Ectodermal cell (in vitro differentiated cells): Measurements from ENCODE around the gene RPL31.

Source experiments
- H3K27ac ChIP-seq: 2 replicates; pipeline ENCODE4 v1.7.0; 2013; ENCODE audit warnings: mild to moderate bottlenecking, low read depth, low read length; ENCODE audit not compliant: insufficient read depth, poor library complexity, severe bottlenecking
- H3K27me3 ChIP-seq: 2 replicates; pipeline ENCODE4 v1.7.0; 2013; ENCODE audit warnings: mild to moderate bottlenecking, low read length; ENCODE audit not compliant: insufficient read depth, control insufficient read depth, poor library complexity, severe bottlenecking
- H3K36me3 ChIP-seq: one replicate; pipeline ENCODE4 v1.7.0; 2013; ENCODE audit warnings: low read length; ENCODE audit not compliant: control insufficient read depth, insufficient read depth
- H3K4me1 ChIP-seq: one replicate; pipeline ENCODE4 v1.7.0; 2013; ENCODE audit warnings: low read length; ENCODE audit not compliant: control insufficient read depth, insufficient read depth
- H3K4me3 ChIP-seq: 2 replicates; pipeline ENCODE4 v1.7.0; 2013; ENCODE audit warnings: low read depth, low read length, control low read depth; ENCODE audit not compliant: insufficient read depth
- H3K9me3 ChIP-seq: 2 replicates; pipeline ENCODE4 v1.7.0; 2013; ENCODE audit warnings: mild to moderate bottlenecking, low read length, moderate library complexity; ENCODE audit not compliant: control insufficient read depth
- WGBS, 2 experiments: methylation state at CpG; one replicate each; pipeline ENCODE4 v1.1.7; 2013; ENCODE audit warnings: missing lambda C conversion rate in 2 of 2; 5-methylcytosine and 5-hydroxymethylcytosine counted together

Gene RPL31

GRCh38 chr2:100983684-100984310, 18.3 kb upstream of the RPL31 start:
- H3K9me3 ChIP-seq, result no peaks in the 10 kb centered on the region
- H3K4me3 ChIP-seq, result no peak overlapping the region
- no peaks in the 10 kb centered on the region for H3K27me3 ChIP-seq
- no peaks in the 10 kb centered on the region for H3K36me3 ChIP-seq
- H3K27ac ChIP-seq, result no peak overlapping the region
- 91 to 92% methylated on average over 11 of the region's 11 CpGs for WGBS, 2 experiments
- peaks cover 4% of the 10 kb centered on the region for H3K4me1 ChIP-seq

- H3K4me1 ChIP-seq, result peaks cover 4% of the 10 kb centered on the region
- no peaks in the 10 kb centered on the region for H3K9me3 ChIP-seq
- no peak overlapping the region for H3K27ac ChIP-seq
- WGBS, 2 experiments, result 29 to 30% methylated on average over 7 of the region's 7 CpGs
- H3K27me3 ChIP-seq, result no peaks in the 10 kb centered on the region
- H3K4me3 ChIP-seq, result no peak overlapping the region
- H3K36me3 ChIP-seq, result no peaks in the 10 kb centered on the region
These were observed 17.2 kb upstream of the RPL31 start for GRCh38 chr2:100984892-100985307.

DNA sequence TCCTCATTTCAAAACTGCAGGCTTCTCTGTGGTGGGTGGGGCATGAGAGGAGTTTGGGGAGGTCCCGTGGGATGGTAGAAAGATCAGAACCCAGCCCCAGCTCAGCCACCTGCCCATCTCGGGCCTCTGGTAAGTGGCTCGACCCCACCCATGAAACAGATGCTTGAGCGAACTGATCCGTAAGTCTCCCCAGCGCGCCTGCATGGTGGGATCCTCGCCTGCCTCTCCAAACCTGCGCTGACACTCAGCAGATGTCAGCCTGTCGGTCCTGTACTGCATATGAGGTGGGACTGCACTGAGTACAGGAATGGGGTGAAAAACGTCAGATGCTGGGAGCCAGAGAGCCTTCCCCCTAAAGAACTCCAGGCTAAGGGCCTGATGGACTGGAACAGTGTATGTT, 15.9 kb upstream of the RPL31 start:
- Histone ChIP-seq H3K27ac (no peak overlapping the region), H3K4me1 (peaks cover 4% of the 10 kb centered on the region), H3K9me3 (no peaks in the 10 kb centered on the region), H3K36me3 (no peaks in the 10 kb centered on the region), H3K4me3 (no peak overlapping the region), H3K27me3 (no peaks in the 10 kb centered on the region)
- 91 to 92% methylated on average over 11 of the region's 11 CpGs for WGBS, 2 experiments

DNA sequence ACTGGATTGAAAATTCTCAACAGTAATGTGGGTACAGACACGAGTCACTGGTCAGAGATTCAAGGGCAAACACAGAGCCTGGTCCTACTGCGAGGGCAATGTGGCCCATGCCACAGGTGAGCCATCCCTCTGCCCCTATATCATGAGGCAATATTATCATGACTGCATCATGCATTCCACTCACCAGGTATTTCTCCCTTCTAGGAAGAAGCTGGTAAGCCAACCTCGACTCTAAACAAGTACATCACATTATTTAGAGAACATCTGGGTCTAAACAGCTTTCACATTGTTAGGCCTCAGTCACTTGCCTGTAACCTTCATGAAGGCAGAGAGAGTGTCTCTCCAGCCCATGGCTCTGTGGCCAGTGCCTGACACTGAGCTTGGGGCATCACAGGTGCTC, 14.6 kb upstream of the RPL31 start:
- no peaks in the 10 kb centered on the region for H3K27me3 ChIP-seq
- no peak overlapping the region for H3K4me3 ChIP-seq
- 90 to 94% methylated on average over 3 of the region's 3 CpGs for WGBS, 2 experiments
- H3K4me1 ChIP-seq, result no peaks in the 10 kb centered on the region
- H3K9me3 ChIP-seq, result no peaks in the 10 kb centered on the region
- no peak overlapping the region for H3K27ac ChIP-seq
- H3K36me3 ChIP-seq, result no peaks in the 10 kb centered on the region

GRCh38 chr2:100987974-100988373, 14.1 kb upstream of the RPL31 start:
- Histone ChIP-seq H3K27ac (no peak overlapping the region), H3K27me3 (no peaks in the 10 kb centered on the region), H3K36me3 (no peaks in the 10 kb centered on the region), H3K9me3 (no peaks in the 10 kb centered on the region), H3K4me1 (no peaks in the 10 kb centered on the region), H3K4me3 (no peak overlapping the region)
- 93% methylated on average over 4 of the region's 4 CpGs for WGBS, 2 experiments

DNA sequence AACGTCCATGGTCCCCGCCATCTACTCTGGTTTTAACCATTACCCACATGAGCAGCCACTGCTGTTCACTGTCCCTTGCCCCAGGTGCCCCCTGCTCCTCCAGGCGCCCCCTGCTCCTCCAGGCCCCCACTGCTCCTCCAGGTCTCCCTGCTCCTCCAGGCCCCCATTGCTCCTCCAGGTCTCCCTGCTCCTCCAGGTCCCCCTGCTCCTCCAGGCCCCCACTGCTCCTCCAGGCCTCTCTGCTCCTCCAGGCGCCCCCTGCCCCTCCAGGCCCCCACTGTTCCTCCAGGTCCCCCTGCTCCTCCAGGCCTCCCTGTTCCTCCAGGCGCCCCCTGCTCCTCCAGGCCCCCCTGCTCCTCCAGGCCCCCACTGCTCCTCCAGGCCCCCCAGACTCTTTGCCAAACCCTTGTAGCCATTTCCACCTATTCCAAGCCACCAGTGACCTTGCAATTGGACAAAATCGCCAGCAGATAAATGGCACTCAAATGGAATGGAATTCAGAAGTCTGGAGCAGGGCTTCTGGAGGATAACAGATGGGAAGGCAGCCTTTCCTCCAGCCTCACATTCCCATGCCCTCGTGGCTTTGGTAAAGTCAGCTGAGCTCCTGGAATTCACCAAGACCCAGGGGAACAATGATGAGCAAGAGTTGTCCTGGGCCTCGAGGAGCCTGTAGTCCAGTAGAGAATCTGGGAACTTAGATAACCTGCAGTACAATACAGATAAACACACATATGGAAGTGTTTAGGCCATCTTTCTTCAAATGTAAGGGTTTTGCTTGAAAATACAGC, 13.3 kb upstream of the RPL31 start:
- H3K27me3 ChIP-seq, result no peaks in the 10 kb centered on the region
- H3K9me3 ChIP-seq, result no peaks in the 10 kb centered on the region
- no peaks in the 10 kb centered on the region for H3K4me1 ChIP-seq
- no peak overlapping the region for H3K4me3 ChIP-seq
- 88 to 92% methylated on average over 7 to 8 of the region's 8 CpGs for WGBS, 2 experiments
- no peaks in the 10 kb centered on the region for H3K36me3 ChIP-seq
- H3K27ac ChIP-seq, result no peak overlapping the region

DNA sequence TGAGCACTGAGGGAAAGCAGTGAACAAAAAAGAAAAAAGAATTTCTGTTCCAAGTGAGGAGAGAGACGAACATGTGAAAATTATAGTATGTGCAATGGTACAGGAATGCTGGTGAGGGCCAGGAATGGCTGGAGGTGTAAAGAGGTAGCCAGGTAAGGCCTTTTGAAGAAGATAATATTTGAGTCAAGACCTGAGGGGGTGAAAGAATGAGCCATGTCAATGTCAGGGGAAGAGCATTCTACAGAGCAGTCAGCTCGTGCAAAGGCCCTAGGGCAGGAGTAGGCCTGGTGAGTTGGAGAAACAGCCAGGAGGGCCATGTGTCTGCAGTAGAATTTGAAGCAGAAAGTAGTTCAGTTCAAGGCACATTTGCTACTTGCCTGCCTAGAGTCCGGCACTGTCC, 12.4 kb upstream of the RPL31 start:
- 95 to 97% methylated on average over 3 of the region's 3 CpGs for WGBS, 2 experiments
- Histone ChIP-seq H3K4me1 (no peaks in the 10 kb centered on the region), H3K27me3 (no peaks in the 10 kb centered on the region), H3K36me3 (no peaks in the 10 kb centered on the region), H3K27ac (no peak overlapping the region), H3K4me3 (no peak overlapping the region), H3K9me3 (no peaks in the 10 kb centered on the region)

GRCh38 chr2:100990166-100990565, 11.9 kb upstream of the RPL31 start:
- no peaks in the 10 kb centered on the region for H3K36me3 ChIP-seq
- no peaks in the 10 kb centered on the region for H3K4me1 ChIP-seq
- no peaks in the 10 kb centered on the region for H3K27me3 ChIP-seq
- no peak overlapping the region for H3K27ac ChIP-seq
- no peak overlapping the region for H3K4me3 ChIP-seq
- 93 to 95% methylated on average over 9 of the region's 9 CpGs for WGBS, 2 experiments
- H3K9me3 ChIP-seq, result no peaks in the 10 kb centered on the region

GRCh38 chr2:100990650-100991403, 11.3 kb upstream of the RPL31 start:
- no peaks in the 10 kb centered on the region for H3K36me3 ChIP-seq

GRCh38 chr2:100991404-100991773, 10.7 kb upstream of the RPL31 start:
- H3K27ac ChIP-seq, result no peak overlapping the region
- H3K9me3 ChIP-seq, result no peaks in the 10 kb centered on the region
- 90 to 93% methylated on average over 5 of the region's 5 CpGs for WGBS, 2 experiments
- no peak overlapping the region for H3K4me3 ChIP-seq
- H3K27me3 ChIP-seq, result no peaks in the 10 kb centered on the region
- no peaks in the 10 kb centered on the region for H3K36me3 ChIP-seq
- H3K4me1 ChIP-seq, result no peaks in the 10 kb centered on the region

More at GRCh38 chr2:100990650-100991403, 11.3 kb upstream of the RPL31 start:
- Histone ChIP-seq H3K4me1 (no peaks in the 10 kb centered on the region), H3K27ac (no peak overlapping the region), H3K9me3 (no peaks in the 10 kb centered on the region), H3K27me3 (no peaks in the 10 kb centered on the region), H3K4me3 (no peak overlapping the region)
- 83 to 85% methylated on average over 24 of the region's 24 CpGs for WGBS, 2 experiments
